ENCODE measurements around the gene MSH2.
"Not testable (repeated sequence)": the region's sequence is repeated elsewhere in the genome, so short reads cannot be mapped to it uniquely, and the experiment has no call there.

Gene MSH2

DNA sequence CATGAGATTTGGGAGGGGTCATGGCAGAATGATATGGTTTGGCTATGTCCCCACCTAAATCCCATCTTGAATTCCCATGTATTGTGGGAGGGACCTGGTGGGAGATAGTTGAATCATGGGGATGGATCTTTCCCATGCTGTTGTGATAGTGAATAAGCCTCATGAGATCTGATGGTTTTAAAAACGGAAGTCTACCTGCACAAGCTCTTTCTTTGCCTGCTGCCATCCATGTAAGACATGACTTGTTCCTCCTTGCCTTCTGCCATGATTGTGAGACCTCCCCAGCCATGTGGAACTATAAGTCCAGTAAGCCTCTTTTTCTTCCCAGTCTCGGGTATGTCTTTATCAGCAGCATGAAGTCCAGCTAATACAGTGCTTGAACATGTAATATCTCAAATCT is 5.0 kb downstream of the MSH2 start:
- DNase-seq (ENCODE audit: low read depth, low spot score) = not testable (repeated sequence)

GRCh38 chr2:47414682-47415458 is 11.9 kb downstream of the MSH2 start:
- DNase-seq (ENCODE audit: low read depth, low spot score) = no peak

- DNase-seq (ENCODE audit: low read depth, low spot score) = no peak
Measured at GRCh38 chr2:47420214-47420613, 17.3 kb downstream of the MSH2 start.

- DNase-seq (ENCODE audit: low read depth, low spot score) = not testable (repeated sequence)
Measured at GRCh38 chr2:47420683-47421082, 17.7 kb downstream of the MSH2 start.

DNA sequence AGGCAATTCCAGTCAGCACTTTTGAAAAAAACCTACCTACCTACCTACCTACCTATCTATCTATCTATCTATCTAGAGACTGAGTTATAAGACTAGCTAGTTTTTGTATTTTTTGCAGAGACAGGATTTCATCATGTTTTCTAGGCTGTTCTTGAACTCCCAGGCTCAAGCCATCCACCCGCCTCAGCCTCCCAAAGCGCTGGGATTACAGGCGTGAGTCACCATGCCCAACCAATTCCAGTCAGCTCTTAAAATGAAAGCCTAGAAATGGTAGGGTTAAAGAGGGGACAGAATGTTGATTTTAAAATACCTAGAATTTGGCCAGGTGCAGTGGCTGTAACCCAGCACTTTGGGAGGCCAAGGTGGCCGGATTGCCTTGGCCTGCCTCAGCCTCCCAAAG is 19.1 kb downstream of the MSH2 start:
- DNase-seq (ENCODE audit: low read depth, low spot score) = no peak

- DNase-seq (ENCODE audit: low read depth, low spot score) = no peak
Measured at GRCh38 chr2:47422560-47422959, 19.6 kb downstream of the MSH2 start.

- DNase-seq (ENCODE audit: low read depth, low spot score) = no peak
Measured at GRCh38 chr2:47426786-47427185, 23.8 kb downstream of the MSH2 start.

DNA sequence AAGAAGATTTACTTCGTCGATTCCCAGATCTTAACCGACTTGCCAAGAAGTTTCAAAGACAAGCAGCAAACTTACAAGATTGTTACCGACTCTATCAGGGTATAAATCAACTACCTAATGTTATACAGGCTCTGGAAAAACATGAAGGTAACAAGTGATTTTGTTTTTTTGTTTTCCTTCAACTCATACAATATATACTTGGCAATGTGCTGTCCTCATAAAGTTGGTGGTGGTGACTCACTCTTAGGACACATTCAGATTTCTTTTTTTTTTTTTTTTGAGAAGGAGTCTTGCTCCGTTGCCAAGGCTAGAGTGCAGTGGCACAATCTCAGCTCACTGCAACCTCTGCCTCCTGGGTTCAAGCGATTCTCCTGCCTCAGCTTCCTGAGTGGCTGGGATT is 26.8 kb downstream of the MSH2 start:
- no peak for DNase-seq (ENCODE audit: low read depth, low spot score)

DNA sequence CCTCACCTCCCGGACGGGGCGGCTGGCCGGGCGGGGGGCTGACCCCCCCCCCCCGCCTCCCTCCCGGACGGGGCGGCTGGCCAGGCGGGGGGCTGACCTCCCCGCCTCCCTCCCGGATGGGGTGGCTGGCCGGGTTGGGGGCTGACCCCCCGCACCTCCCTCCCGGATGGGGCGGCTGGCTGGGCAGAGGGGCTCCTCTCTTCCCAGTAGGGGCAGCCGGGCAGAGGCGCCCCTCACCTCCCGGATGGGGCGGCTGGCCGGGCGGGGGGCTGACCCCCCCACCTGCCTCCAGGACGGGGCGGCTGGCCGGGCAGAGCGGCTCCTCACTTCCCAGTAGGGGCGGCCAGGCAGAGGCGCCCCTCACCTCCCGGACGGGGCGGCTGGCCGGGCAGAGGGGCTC is 30.1 kb downstream of the MSH2 start:
- not testable (repeated sequence) for DNase-seq (ENCODE audit: low read depth, low spot score)

GRCh38 chr2:47433445-47433844 is 30.5 kb downstream of the MSH2 start:
- DNase-seq (ENCODE audit: low read depth, low spot score) = not testable (repeated sequence)

DNA sequence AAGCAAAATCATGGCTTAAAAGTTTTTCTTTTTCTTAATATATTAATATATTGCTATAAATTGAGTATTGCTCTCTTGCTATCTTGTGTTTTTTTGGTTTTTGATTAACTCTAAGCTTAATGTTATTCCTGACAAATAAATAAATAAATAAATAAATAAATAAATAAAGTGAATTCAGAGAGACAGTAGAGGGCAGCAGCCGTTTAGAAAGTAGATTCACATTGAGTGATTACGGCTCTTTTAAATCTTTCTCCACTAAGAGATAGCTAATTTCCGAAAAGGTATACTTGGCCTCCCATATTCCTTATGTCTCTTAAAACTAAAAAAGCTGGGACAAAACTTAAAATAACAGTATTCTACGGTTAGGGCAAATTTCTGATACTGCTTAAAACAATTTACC is 34.3 kb downstream of the MSH2 start:
- DNase-seq (ENCODE audit: low read depth, low spot score) = no peak

DNA sequence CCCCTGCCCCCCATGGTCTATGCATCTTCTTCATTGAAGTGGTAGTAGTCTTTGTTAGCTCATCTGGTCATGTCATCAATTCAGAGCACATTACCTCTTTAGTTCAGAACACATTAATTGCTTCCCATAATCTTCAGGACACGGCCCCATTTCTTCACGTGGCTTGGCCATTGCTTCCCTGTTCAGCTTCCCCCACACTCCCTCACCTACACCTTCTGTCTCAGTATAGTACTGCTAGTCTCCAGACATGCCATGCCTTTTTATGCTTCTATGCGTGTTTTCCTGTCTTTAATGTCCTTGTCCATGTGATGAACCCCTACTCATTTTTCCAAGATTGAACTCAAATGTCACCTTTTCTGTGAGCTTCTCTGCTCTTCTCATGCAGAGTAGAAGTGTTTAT is 35.1 kb downstream of the MSH2 start:
- no peak for DNase-seq (ENCODE audit: low read depth, low spot score)

DNA sequence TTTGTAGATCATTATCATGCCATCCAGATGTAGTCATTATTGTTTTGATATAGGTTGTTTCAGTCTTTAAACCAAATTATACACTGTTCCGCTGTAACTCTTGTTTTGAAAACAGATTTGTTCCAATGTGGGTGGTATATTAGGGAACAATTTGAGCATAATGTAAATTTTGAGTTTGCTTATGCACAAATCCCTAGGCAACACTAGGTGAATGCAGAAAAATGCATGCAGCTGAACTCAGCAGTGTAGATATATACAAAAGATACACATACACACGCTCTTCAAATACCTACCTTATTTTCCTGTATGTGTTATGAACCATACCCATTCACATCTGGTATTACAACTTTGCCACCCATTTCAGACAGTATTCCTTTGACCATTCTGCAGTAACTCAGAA is 35.8 kb downstream of the MSH2 start:
- no peak for DNase-seq (ENCODE audit: low read depth, low spot score)

DNA sequence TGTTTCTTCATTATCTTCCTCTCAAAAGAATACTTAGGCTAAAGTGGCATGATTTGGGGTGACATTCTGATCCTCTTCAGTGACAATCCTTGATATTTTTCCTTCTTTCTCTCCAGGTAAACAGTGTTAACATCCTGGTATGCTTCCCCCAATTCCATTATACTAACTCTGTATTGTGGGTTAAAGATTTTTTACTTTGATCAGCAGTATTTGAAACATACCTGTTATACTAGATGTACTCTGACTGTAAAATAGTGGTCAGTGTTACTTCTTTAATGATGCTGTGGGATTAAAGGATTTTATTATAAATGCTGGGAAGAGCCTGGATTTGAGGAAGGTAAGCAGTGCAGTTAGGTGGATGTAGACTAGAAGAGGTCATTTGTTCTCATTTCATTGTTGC is 48.8 kb downstream of the MSH2 start:
- DNase-seq (ENCODE audit: low read depth, low spot score) = no peak

DNA sequence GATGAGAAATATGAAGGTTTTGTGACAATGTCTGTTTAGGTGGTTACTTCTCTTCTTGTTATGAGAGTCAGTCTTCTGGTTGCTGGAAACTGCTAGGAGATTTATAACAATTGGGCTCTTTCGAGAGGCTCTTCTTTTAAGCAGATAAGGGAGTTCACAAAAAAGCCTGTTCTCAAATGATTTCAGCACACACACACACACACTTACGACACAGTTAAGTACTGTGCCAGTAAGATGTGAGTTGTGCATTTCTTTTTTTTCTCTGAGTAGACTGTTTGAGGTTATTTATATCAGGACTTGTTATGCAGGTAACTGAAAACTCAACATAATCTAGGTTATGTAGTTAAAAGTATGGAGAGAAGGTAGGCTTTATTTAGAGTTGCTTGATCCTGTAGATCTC is 49.8 kb downstream of the MSH2 start:
- no peak for DNase-seq (ENCODE audit: low read depth, low spot score)

- not testable (repeated sequence) for DNase-seq (ENCODE audit: low read depth, low spot score)
Measured at GRCh38 chr2:47454818-47455217, 51.9 kb downstream of the MSH2 start.

DNA sequence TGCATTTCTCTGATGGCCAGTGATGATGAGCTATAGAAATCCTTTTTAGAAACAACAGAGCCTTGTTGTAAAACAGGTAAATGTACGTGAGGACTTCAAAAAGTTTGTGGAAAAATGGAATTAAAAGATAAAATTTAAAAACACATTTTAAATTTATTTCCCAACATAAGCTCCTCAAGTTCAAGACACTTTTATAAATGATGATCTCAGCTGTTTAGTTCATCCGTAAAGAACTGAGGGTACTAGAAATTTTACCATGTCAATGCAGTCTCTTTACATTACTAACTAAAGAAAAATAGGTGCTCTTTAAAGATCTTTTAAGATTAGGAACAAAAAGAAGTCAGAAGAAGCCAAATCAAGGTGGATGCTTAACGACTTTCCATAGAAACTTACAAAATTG is 52.5 kb downstream of the MSH2 start:
- DNase-seq (ENCODE audit: low read depth, low spot score) = no peak

- DNase-seq (ENCODE audit: low read depth, low spot score) = no peak
Measured at GRCh38 chr2:47456851-47457250, 53.9 kb downstream of the MSH2 start.

DNA sequence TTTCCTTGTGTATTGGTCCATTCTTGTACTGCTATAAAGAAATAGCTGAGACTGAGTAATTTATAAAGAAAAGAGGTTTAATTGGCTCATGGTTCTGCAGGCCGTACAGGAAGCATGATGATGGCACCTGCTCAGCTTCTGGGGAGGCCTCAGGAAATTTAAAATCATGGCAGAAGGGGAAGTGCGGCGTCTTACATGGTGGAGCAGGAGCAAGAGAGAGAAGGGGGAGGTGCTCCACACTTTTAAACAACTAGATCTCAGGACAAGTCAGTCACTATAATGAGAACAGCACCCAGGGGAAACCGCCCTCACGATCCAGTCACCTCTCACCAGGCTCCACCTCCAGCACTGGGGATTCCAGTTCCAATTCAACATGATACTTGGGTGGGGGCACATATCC is 54.3 kb downstream of the MSH2 start:
- no peak for DNase-seq (ENCODE audit: low read depth, low spot score)

GRCh38 chr2:47459021-47459420 is 56.1 kb downstream of the MSH2 start:
- no peak for DNase-seq (ENCODE audit: low read depth, low spot score)

DNA sequence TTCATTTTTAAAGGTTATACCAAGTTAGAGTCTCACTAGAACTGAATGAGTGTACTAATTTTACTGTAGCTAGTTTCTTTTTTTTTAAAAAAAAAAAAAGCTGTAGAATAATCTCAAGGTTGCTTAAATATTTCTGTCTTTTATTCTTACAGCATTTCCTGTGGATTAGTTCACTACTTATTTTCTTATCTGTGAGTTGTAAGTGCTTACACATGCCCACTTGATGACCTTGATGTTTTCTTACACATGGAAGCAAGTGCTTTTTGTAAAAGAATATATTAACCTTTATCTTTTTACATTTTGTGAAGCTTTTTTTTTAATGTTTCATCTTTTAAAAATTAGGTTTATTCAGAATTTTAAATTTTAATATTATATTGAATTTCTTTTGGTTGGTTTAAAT is 57.8 kb downstream of the MSH2 start:
- no peak for DNase-seq (ENCODE audit: low read depth, low spot score)

GRCh38 chr2:47471429-47472116 is 68.6 kb downstream of the MSH2 start:
- DNase-seq (ENCODE audit: low read depth, low spot score) = no peak

DNA sequence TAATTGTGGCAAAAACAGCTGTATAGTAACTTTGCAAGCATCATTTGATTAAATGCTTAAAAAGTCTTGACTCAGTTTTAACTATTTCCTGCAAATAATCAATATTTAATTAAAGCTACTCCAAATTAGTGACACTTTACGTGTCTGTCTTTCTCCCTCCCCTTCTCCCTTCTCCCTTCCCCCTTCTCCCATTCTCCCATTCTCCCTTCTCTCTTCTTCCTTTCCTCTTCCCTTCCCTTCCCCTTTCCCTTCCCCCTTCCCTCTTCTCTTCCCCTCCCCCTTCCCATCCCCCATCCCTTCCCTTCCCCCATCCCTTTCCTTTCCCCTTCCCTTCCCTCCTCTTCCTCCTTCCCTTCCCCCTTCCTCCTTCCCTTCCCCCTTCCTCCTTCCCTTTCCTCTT is 76.9 kb downstream of the MSH2 start:
- DNase-seq (ENCODE audit: low read depth, low spot score) = no peak

All from activated naive CD8-positive, alpha-beta T cell treated with anti-CD3 and anti-CD28 coated beads, Interleukin-2, amount 50 U/mL, for 16 hours (primary cell).